CD4-positive, alpha-beta T cell treated with Interleukin-10 for 1 hour (primary cell): ENCODE measurements around the gene PEX7.
"Not testable (repeated sequence)": the region's sequence is repeated elsewhere in the genome, so short reads cannot be mapped to it uniquely, and the experiment has no call there.

ENCODE experiments used
- DNase-seq: peaks from one replicate; pipeline ENCODE4 v3.0.0-alpha.2; 2020

Gene PEX7

GRCh38 chr6:136822376-136823127, at the start of gene PEX7:
Gene PEX7 (plus strand): TSS chr6:136822592. CDS start chr6:136822666, 74 bp downstream.
- peak; percentile 93 for DNase-seq

GRCh38 chr6:136772685-136773472, 49.5 kb upstream of the PEX7 start:
- no peak for DNase-seq

- DNase-seq: no peak
Observed at GRCh38 chr6:136773473-136773796, 49.0 kb upstream of the PEX7 start.

- DNase-seq: no peak
Observed at GRCh38 chr6:136774228-136775041, 48.0 kb upstream of the PEX7 start.

- no peak for DNase-seq
Observed at GRCh38 chr6:136775081-136775480, 47.3 kb upstream of the PEX7 start.

GRCh38 chr6:136775548-136775947, 46.8 kb upstream of the PEX7 start:
- DNase-seq: no peak

GRCh38 chr6:136777651-136778050, 44.7 kb upstream of the PEX7 start:
- DNase-seq: no peak

GRCh38 chr6:136779682-136780081, 42.7 kb upstream of the PEX7 start:
- DNase-seq: no peak

GRCh38 chr6:136780972-136781371, 41.4 kb upstream of the PEX7 start:
- no peak for DNase-seq

GRCh38 chr6:136782021-136782770, 40.2 kb upstream of the PEX7 start:
- DNase-seq: no peak

GRCh38 chr6:136783021-136783420, 39.4 kb upstream of the PEX7 start:
- DNase-seq: no peak

GRCh38 chr6:136783495-136784270, 38.7 kb upstream of the PEX7 start:
- DNase-seq: no peak

- no peak for DNase-seq
Observed at GRCh38 chr6:136784271-136784664, 38.1 kb upstream of the PEX7 start.

GRCh38 chr6:136784910-136785746, 37.3 kb upstream of the PEX7 start:
- peak; percentile 47 for DNase-seq

- DNase-seq: no peak
Observed at GRCh38 chr6:136786658-136787057, 35.7 kb upstream of the PEX7 start.

GRCh38 chr6:136787726-136788068, 34.7 kb upstream of the PEX7 start:
- DNase-seq: no peak

- peak; percentile 76 for DNase-seq
Observed at GRCh38 chr6:136788069-136788902, 34.1 kb upstream of the PEX7 start.

GRCh38 chr6:136789440-136789839, 33.0 kb upstream of the PEX7 start:
- not testable (repeated sequence) for DNase-seq

- DNase-seq: no peak
Observed at GRCh38 chr6:136790411-136791295, 31.7 kb upstream of the PEX7 start.
